HG03442 (cell line): ENCODE measurements around the gene DNASE1L1.

Experiments used
- ATAC-seq: cut with Tn5 transposase; IDR thresholded peaks from one replicate; pipeline ENCODE4 v1.9.1; 2021; ENCODE audit warnings: mild to moderate bottlenecking, moderate library complexity; ENCODE audit not compliant: unreplicated experiment

DNASE1L1 gene

GRCh38 chrX:154354013-154354412 is 55.0 kb downstream of the DNASE1L1 start:
- no peak for ATAC-seq

GRCh38 chrX:154353172-154353843 is 55.7 kb downstream of the DNASE1L1 start:
- no peak for ATAC-seq

GRCh38 chrX:154352466-154352865 is 56.6 kb downstream of the DNASE1L1 start:
- no peak for ATAC-seq

- ATAC-seq = no peak
These were observed 57.0 kb downstream of the DNASE1L1 start for GRCh38 chrX:154352012-154352401.
